IPS-NIHi11 (cell line): ENCODE data around the gene ARHGEF4.

ENCODE experiments used
- DNase-seq: peaks from one replicate; pipeline ENCODE4 v3.0.0; 2012; ENCODE audit warnings: mixed read lengths, low spot score

The ARHGEF4 gene

GRCh38 chr2:130836501-130837174 lies at the start of gene ARHGEF4:
Gene ARHGEF4 (plus strand): TSS chr2:130836914. CDS start chr2:130836954, 40 bp downstream.
- DNase-seq: peak; percentile 97

- no peak for DNase-seq
These were observed 48.9 kb upstream of the ARHGEF4 start for GRCh38 chr2:130787841-130788240.

- no peak for DNase-seq
These were observed 46.4 kb upstream of the ARHGEF4 start for GRCh38 chr2:130790312-130790711.

- DNase-seq: no peak
These were observed 45.7 kb upstream of the ARHGEF4 start for GRCh38 chr2:130790804-130791616.

- no peak for DNase-seq
These were observed 45.1 kb upstream of the ARHGEF4 start for GRCh38 chr2:130791617-130791939.

GRCh38 chr2:130795431-130795830 lies 41.3 kb upstream of the ARHGEF4 start:
- DNase-seq: no peak

GRCh38 chr2:130796290-130796689 lies 40.4 kb upstream of the ARHGEF4 start:
- peak; percentile 53 for DNase-seq

GRCh38 chr2:130797493-130798435 lies 39.0 kb upstream of the ARHGEF4 start:
- peak; percentile 92 for DNase-seq

GRCh38 chr2:130798472-130799218 lies 38.1 kb upstream of the ARHGEF4 start:
- peak; percentile 71 for DNase-seq

- DNase-seq: no peak
These were observed 37.4 kb upstream of the ARHGEF4 start for GRCh38 chr2:130799295-130799694.

- DNase-seq: no peak
These were observed 31.1 kb upstream of the ARHGEF4 start for GRCh38 chr2:130805613-130806012.

- no peak for DNase-seq
These were observed 30.3 kb upstream of the ARHGEF4 start for GRCh38 chr2:130806370-130806769.

- no peak for DNase-seq
These were observed 28.9 kb upstream of the ARHGEF4 start for GRCh38 chr2:130807659-130808385.

- no peak for DNase-seq
These were observed 28.0 kb upstream of the ARHGEF4 start for GRCh38 chr2:130808482-130809268.

- no peak for DNase-seq
These were observed 26.2 kb upstream of the ARHGEF4 start for GRCh38 chr2:130810490-130810889.

GRCh38 chr2:130813722-130814121 lies 23.0 kb upstream of the ARHGEF4 start:
- DNase-seq: no peak

GRCh38 chr2:130814931-130815680 lies 21.6 kb upstream of the ARHGEF4 start:
- DNase-seq: no peak

GRCh38 chr2:130818809-130819208 lies 17.9 kb upstream of the ARHGEF4 start:
- DNase-seq: no peak

GRCh38 chr2:130819226-130819607 lies 17.5 kb upstream of the ARHGEF4 start:
- DNase-seq: no peak
